ENCODE results near the gene MOB2. TPM values are rescaled to one million over a fixed set of nuclear protein-coding genes. Genes with fewer than 3 reads are reported as not detected.

The MOB2 gene
- total RNA-seq, 1 donor from 2014 or later = 36.5 TPM

GRCh38 chr11:1485504-1485885 lies 1.1 kb downstream of the MOB2 start:
- DNase-seq (ENCODE audit: low read depth) = no peak

GRCh38 chr11:1484695-1485503 lies 1.7 kb downstream of the MOB2 start:
- no peak for DNase-seq (ENCODE audit: low read depth)

- no peak for DNase-seq (ENCODE audit: low read depth)
Measured at GRCh38 chr11:1484061-1484671, 2.4 kb downstream of the MOB2 start.

- DNase-seq (ENCODE audit: low read depth) = no peak
Measured at GRCh38 chr11:1483445-1483961, 3.1 kb downstream of the MOB2 start.

GRCh38 chr11:1482581-1483444 lies 3.8 kb downstream of the MOB2 start:
- DNase-seq (ENCODE audit: low read depth) = no peak

- no peak for DNase-seq (ENCODE audit: low read depth)
Measured at GRCh38 chr11:1481861-1482441, 4.6 kb downstream of the MOB2 start.

- no peak for DNase-seq (ENCODE audit: low read depth)
Measured at GRCh38 chr11:1481483-1481825, 5.1 kb downstream of the MOB2 start.

- DNase-seq (ENCODE audit: low read depth) = no peak
Measured at GRCh38 chr11:1480555-1481482, 5.8 kb downstream of the MOB2 start.

- DNase-seq (ENCODE audit: low read depth) = no peak
Measured at GRCh38 chr11:1480191-1480554, 6.4 kb downstream of the MOB2 start.

GRCh38 chr11:1479678-1480118 lies 6.9 kb downstream of the MOB2 start:
- DNase-seq (ENCODE audit: low read depth) = no peak

- no peak for DNase-seq (ENCODE audit: low read depth)
Measured at GRCh38 chr11:1479006-1479677, 7.4 kb downstream of the MOB2 start.

- DNase-seq (ENCODE audit: low read depth) = no peak
Measured at GRCh38 chr11:1478544-1478943, 8.0 kb downstream of the MOB2 start.

- no peak for DNase-seq (ENCODE audit: low read depth)
Measured at GRCh38 chr11:1478011-1478410, 8.6 kb downstream of the MOB2 start.

GRCh38 chr11:1476940-1477736 lies 9.4 kb downstream of the MOB2 start:
- no peak for DNase-seq (ENCODE audit: low read depth)

GRCh38 chr11:1475841-1476240 lies 10.7 kb downstream of the MOB2 start:
- DNase-seq (ENCODE audit: low read depth) = no peak

GRCh38 chr11:1473786-1474185 lies 12.8 kb downstream of the MOB2 start:
- no peak for DNase-seq (ENCODE audit: low read depth)

GRCh38 chr11:1473011-1473628 lies 13.5 kb downstream of the MOB2 start:
- DNase-seq (ENCODE audit: low read depth) = no peak

GRCh38 chr11:1472180-1473005 lies 14.2 kb downstream of the MOB2 start:
- no peak for DNase-seq (ENCODE audit: low read depth)

Data from renal cortical epithelial cell (primary cell).